HCT116 (cell line): ENCODE results near the gene PYY. TPM values are rescaled to one million over a fixed set of nuclear protein-coding genes. Genes with fewer than 3 reads are reported as not detected.

ENCODE experiments used
- ATAC-seq: fragments of 200-7000 bp; cut with Tn5 transposase; 2 replicates; pipeline ENCODE4 v1.9.1; 2020; ENCODE audit warnings: mild to moderate bottlenecking, moderate library complexity
- BruUV-seq: library from RNA; stranded (reverse); fragments of 400-500 nt; replicated peaks from 2 replicates; lab custom pipeline; 2021; lab: Mats Ljungman, UMichigan
- CTCF ChIA-PET: fragments of 300-600 bp; sonication (Branson Sonifier 250); formaldehyde crosslinking; loops from one replicate; lab custom pipeline; 2021; ENCODE audit warnings: antibody characterized with exemption; lab: Charles Lee
- POLR2A ChIA-PET: fragments of 300-600, 350-600 bp; sonication (Branson Sonifier 250); formaldehyde crosslinking; loops from one replicate; lab custom pipeline; 2021; ENCODE audit warnings: antibody characterized with exemption; lab: Charles Lee
- RAD21 ChIA-PET, 2 experiments: fragments of 300-600 bp; sonication (Branson Sonifier 250); formaldehyde crosslinking; loops; one replicate each; lab custom pipeline; 2023; ENCODE audit warnings: low total read pairs in 2 of 2; ENCODE audit not compliant: uncharacterized antibody in 2 of 2, unreplicated experiment in 2 of 2, low non-redundant PET in 1 of 2; lab: Charles Lee
- DNase-seq: peaks from one replicate; pipeline ENCODE4 v3.0.0-alpha.2; 2010; ENCODE audit warnings: low read depth, low spot score
- H2AFZ ChIP-seq: fragments of 200-600 bp; shearing (Covaris generic), sonication (generic); 2 replicates; pipeline ENCODE4 v1.6.1; 2017; ENCODE audit warnings: low read depth, mixed run types, mixed read lengths, antibody characterized with exemption, low read length; ENCODE audit not compliant: poor library complexity, severe bottlenecking
- H3K27ac ChIP-seq: 2 replicates; pipeline ENCODE4 v1.5.1; 2012; ENCODE audit warnings: low read depth, low read length
- H3K27me3 ChIP-seq: fragments of 200-600 bp; sonication (generic); 2 replicates; pipeline ENCODE4 v1.6.1; 2016; ENCODE audit warnings: mixed run types, low read length, mixed read lengths; ENCODE audit not compliant: insufficient read depth
- H3K36me3 ChIP-seq, 2 experiments: fragments of 200-500 bp in 1 of 2; fragments of 200-600 bp in 1 of 2; sonication (Bioruptor generic) in 1 of 2; sonication (generic) in 1 of 2; 2 replicates each; pipeline versions ENCODE4 v1.5.1 to v1.6.1; 2014 to 2016; ENCODE audit warnings: low read length in 2 of 2, inconsistent platforms in 1 of 2, mixed read lengths in 1 of 2, mixed run types in 1 of 2; ENCODE audit not compliant: insufficient read depth in 2 of 2, control insufficient read depth in 1 of 2
- H3K4me1 ChIP-seq, 2 experiments: fragments of 200-600 bp in 1 of 2; sonication (generic) in 1 of 2; 2 replicates each; pipeline versions ENCODE4 v1.5.1 to v1.6.1; 2012 to 2017; ENCODE audit warnings: low read length in 2 of 2, inconsistent platforms in 1 of 2, mild to moderate bottlenecking in 1 of 2, mixed read lengths in 1 of 2, mixed run types in 1 of 2, moderate library complexity in 1 of 2; ENCODE audit not compliant: insufficient read depth in 2 of 2, control insufficient read depth in 1 of 2
- H3K4me2 ChIP-seq: fragments of 200-600 bp; sonication (generic); 2 replicates; pipeline ENCODE4 v1.6.1; 2017; ENCODE audit warnings: mixed run types, low read length, mixed read lengths
- H3K4me3 ChIP-seq, 2 experiments: fragments of 200-600 bp in 1 of 2; sonication (generic) in 1 of 2; replicated peaks in 1 of 2; 2 replicates each; pipeline ENCODE4 v1.5.1; 2011 to 2016; ENCODE audit warnings: low read length in 2 of 2, control low read depth in 1 of 2, low read depth in 1 of 2, mild to moderate bottlenecking in 1 of 2, mixed read lengths in 1 of 2, mixed run types in 1 of 2
- H3K79me2 ChIP-seq: fragments of 200-600 bp; sonication (generic); 2 replicates; pipeline ENCODE4 v1.6.1; 2017; ENCODE audit warnings: mild to moderate bottlenecking, mixed run types, low read length, moderate library complexity, mixed read lengths; ENCODE audit not compliant: insufficient read depth
- H3K9ac ChIP-seq: fragments of 200-600 bp; sonication (generic); 2 replicates; pipeline ENCODE4 v1.6.1; 2016; ENCODE audit warnings: low read length, mixed read lengths
- H3K9me2 ChIP-seq: fragments of 200-600 bp; sonication (generic), shearing (Covaris generic); 2 replicates; pipeline ENCODE4 v1.6.1; 2017; ENCODE audit warnings: mixed run types, mild to moderate bottlenecking, moderate library complexity; ENCODE audit not compliant: insufficient read depth
- H3K9me3 ChIP-seq, 2 experiments: fragments of 200-500 bp in 1 of 2; fragments of 200-600 bp in 1 of 2; sonication (Bioruptor generic) in 1 of 2; sonication (generic) in 1 of 2; 2 replicates each; pipeline ENCODE4 v1.6.1; 2014 to 2017; ENCODE audit warnings: low read length in 2 of 2, mixed read lengths in 2 of 2, inconsistent platforms in 1 of 2, low read depth in 1 of 2, mild to moderate bottlenecking in 1 of 2, mixed run types in 1 of 2, moderate library complexity in 1 of 2; ENCODE audit not compliant: control insufficient read depth in 1 of 2, insufficient read depth in 1 of 2
- H4K20me1 ChIP-seq: fragments of 200-600 bp; sonication (generic), shearing (Covaris generic); 2 replicates; pipeline ENCODE4 v1.6.1; 2017; ENCODE audit warnings: mixed run types, mild to moderate bottlenecking, moderate library complexity; ENCODE audit not compliant: insufficient read depth
- ATF3 ChIP-seq: IDR thresholded peaks from 2 replicates; pipeline ENCODE4 v1.6.1; 2012
- CBX3 ChIP-seq: IDR thresholded peaks from 2 replicates; pipeline ENCODE4 v1.6.1; 2012; ENCODE audit warnings: low read depth
- ELF1 ChIP-seq: IDR thresholded peaks from 2 replicates; pipeline ENCODE4 v1.6.1; 2012; ENCODE audit warnings: low read depth, borderline replicate concordance
- JUND ChIP-seq: IDR thresholded peaks from 2 replicates; pipeline ENCODE4 v1.6.1; 2012
- POLR2AphosphoS5 ChIP-seq: IDR thresholded peaks from 2 replicates; pipeline ENCODE4 v1.6.1; 2011; ENCODE audit warnings: mild to moderate bottlenecking, low read depth, low read length, moderate library complexity
- RAD21 ChIP-seq: IDR thresholded peaks from 2 replicates; pipeline ENCODE4 v1.6.1; 2012; ENCODE audit warnings: low read depth, mild to moderate bottlenecking
- SP1 ChIP-seq: IDR thresholded peaks from 2 replicates; pipeline ENCODE4 v1.6.1; 2012; ENCODE audit warnings: low read depth
- YY1 ChIP-seq: IDR thresholded peaks from 2 replicates; pipeline ENCODE4 v1.6.1; 2011; ENCODE audit warnings: low read length, low read depth, moderate library complexity, mild to moderate bottlenecking; ENCODE audit not compliant: insufficient replicate concordance; ENCODE audit errors: extremely low read depth
- ZBTB33 ChIP-seq: IDR thresholded peaks from 2 replicates; pipeline ENCODE4 v1.6.1; 2011; ENCODE audit warnings: mild to moderate bottlenecking, low read length, moderate library complexity; ENCODE audit not compliant: insufficient replicate concordance; ENCODE audit errors: extremely low read depth
- ZNF274 ChIP-seq: fragments of 200-500 bp; sonication (Bioruptor generic); IDR thresholded peaks from 2 replicates; pipeline ENCODE4 v1.6.1; 2014; ENCODE audit warnings: mild to moderate bottlenecking, low read depth, low read length, inconsistent platforms
- intact Hi-C: fragments of 100-400 bp; cut with micrococcal nuclease; formaldehyde crosslinking; loops from 2 replicates; pipeline ENCODE4 v1.10.0; 2022
- total RNA-seq: library from RNA; stranded (reverse); gene quantifications from one replicate; pipeline ENCODE4 v1.2.1, GENCODE V29; 2021; ENCODE audit not compliant: unreplicated experiment
- TF ChIP-seq, protein P1 (sequence below): IDR thresholded peaks from 2 replicates; pipeline ENCODE4 v1.6.1; 2012
- TF ChIP-seq, protein P2 (sequence below): IDR thresholded peaks from 2 replicates; pipeline ENCODE4 v1.6.1; 2012; ENCODE audit warnings: low read depth

The PYY gene
- total RNA-seq, 1 experiment from 2014 or later, result 0.52 TPM

DNA sequence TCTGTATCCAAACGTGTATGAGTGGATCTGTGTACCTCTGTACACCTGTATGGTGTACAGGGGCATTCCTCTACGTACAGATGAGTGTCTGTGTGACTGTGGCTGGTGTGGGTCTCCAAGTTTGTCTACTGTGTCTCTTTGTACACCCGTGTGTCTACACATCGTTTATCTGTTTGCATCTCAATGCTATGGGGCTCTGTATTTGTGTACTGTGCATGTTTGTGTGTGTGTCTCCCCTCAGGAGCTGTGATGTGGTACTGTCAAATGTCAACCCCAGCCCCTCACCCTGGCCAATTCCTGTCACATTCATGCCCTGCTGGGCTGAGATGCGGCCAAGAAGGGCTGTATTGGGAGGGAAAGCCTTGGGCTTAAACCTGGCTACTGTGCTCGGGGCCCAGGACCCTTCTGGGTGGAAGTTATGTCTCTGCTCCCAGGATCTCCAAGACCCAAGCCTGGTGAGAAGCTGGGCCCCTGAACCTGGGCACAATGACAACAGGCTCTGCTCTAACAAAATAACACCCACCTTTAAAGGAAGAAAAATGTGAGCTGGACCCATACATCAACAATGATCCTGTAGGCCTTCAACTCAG is 47.2 kb upstream of the PYY start:
- H2AFZ ChIP-seq, result no peak overlapping the region
- H3K4me1 ChIP-seq, result peaks cover 7 to 42% of the 10 kb centered on the region in 2 experiments
- CTCF ChIA-PET, result interaction anchor here (0.6 kb wide), 1 partner anchor 47 kb away, joined by 3 read pairs; the partner anchor contains the start of gene PYY
- BruUV-seq, result no TSS peak
- H3K9me2 ChIP-seq, result no peaks in the 10 kb centered on the region
- intact Hi-C loops, result no loop called here
- H3K9me3 ChIP-seq, result no peaks in the 10 kb centered on the region
- ATAC-seq (no peak), DNase-seq (no peak)
- POLR2A ChIA-PET, result no interaction called here
- H3K9ac ChIP-seq, result no peak overlapping the region
- no peaks in the 10 kb centered on the region for H3K36me3 ChIP-seq
- no peak overlapping the region for H3K4me3 ChIP-seq
- TF ChIP-seq ZNF274 (no peak), CBX3 (no peak), YY1 (no peak), JUND (no peak), POLR2AphosphoS5 (no peak), ZBTB33 (no peak), ELF1 (no peak), ATF3 (no peak), RAD21 (no peak), SP1 (no peak)
- TF ChIP-seq, protein P1, sequence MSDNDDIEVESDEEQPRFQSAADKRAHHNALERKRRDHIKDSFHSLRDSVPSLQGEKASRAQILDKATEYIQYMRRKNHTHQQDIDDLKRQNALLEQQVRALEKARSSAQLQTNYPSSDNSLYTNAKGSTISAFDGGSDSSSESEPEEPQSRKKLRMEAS, result no peak
- TF ChIP-seq, protein P2, sequence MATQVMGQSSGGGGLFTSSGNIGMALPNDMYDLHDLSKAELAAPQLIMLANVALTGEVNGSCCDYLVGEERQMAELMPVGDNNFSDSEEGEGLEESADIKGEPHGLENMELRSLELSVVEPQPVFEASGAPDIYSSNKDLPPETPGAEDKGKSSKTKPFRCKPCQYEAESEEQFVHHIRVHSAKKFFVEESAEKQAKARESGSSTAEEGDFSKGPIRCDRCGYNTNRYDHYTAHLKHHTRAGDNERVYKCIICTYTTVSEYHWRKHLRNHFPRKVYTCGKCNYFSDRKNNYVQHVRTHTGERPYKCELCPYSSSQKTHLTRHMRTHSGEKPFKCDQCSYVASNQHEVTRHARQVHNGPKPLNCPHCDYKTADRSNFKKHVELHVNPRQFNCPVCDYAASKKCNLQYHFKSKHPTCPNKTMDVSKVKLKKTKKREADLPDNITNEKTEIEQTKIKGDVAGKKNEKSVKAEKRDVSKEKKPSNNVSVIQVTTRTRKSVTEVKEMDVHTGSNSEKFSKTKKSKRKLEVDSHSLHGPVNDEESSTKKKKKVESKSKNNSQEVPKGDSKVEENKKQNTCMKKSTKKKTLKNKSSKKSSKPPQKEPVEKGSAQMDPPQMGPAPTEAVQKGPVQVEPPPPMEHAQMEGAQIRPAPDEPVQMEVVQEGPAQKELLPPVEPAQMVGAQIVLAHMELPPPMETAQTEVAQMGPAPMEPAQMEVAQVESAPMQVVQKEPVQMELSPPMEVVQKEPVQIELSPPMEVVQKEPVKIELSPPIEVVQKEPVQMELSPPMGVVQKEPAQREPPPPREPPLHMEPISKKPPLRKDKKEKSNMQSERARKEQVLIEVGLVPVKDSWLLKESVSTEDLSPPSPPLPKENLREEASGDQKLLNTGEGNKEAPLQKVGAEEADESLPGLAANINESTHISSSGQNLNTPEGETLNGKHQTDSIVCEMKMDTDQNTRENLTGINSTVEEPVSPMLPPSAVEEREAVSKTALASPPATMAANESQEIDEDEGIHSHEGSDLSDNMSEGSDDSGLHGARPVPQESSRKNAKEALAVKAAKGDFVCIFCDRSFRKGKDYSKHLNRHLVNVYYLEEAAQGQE, result no peak
- TF ChIP-seq, all 23 proteins: peak for 0
- Histone ChIP-seq H3K79me2 (peaks cover 6% of the 10 kb centered on the region; the same call in 1 of the 2 replicates), H3K27me3 (no peaks in the 10 kb centered on the region), H3K4me2 (no peak overlapping the region), H4K20me1 (no peaks in the 10 kb centered on the region), H3K27ac (no peak overlapping the region)
- RAD21 ChIA-PET, result no interaction called here
